ENCODE measurements around the gene ERG. TPM values are rescaled to one million over a fixed set of nuclear protein-coding genes. Genes with fewer than 3 reads are reported as not detected.

The ERG gene
- total and polyA plus RNA-seq, 2 experiments from 2014 or later = 0.14 to 0.44 TPM

GRCh38 chr21:38388647-38389353 is 109.5 kb downstream of the ERG start:
- no peak overlapping the region for H3K4me3 Mint-ChIP-seq
- Histone ChIP-seq H3K27me3 (ENCODE audit: insufficient read depth) (no peaks in the 10 kb centered on the region), H3K36me3 (ENCODE audit: insufficient read depth) (no peaks in the 10 kb centered on the region), H3K79me2 (replicated peaks; ENCODE audit: insufficient read depth) (no peaks in the 10 kb centered on the region), H3F3A (replicated peaks; ENCODE audit: low read depth) (no peaks in the 10 kb centered on the region), H3K4me1 (ENCODE audit: insufficient read depth) (peaks cover 9% of the 10 kb centered on the region), H2AFZ (no peak overlapping the region), H3K4me2 (no peak overlapping the region), H3K27ac (ENCODE audit: low read depth) (no peak overlapping the region), H4K20me1 (replicated peaks; ENCODE audit: insufficient read depth) (no peaks in the 10 kb centered on the region), H3K9me2 (ENCODE audit: insufficient read depth) (0 out of 2 replicates have a peak, but pooled peaks cover 4% of the 10 kb centered on the region), H3K4me3 (no peak overlapping the region)
- DNase-seq (ENCODE audit: low spot score) (no peak), ATAC-seq (no peak)
- H3K9me3 Mint-ChIP-seq = no peaks in the 10 kb centered on the region
- no peak overlapping the region for H3K27ac Mint-ChIP-seq
- peaks cover 2% of the 10 kb centered on the region; the same call in 1 of the 3 replicates for H3K36me3 Mint-ChIP-seq (ENCODE audit: low read depth)
- TF ChIP-seq CTCF (conservative IDR thresholded peaks at IDR 0.05; ENCODE audit: low read depth in 2 of 2) (no peak), EZH2 (IDR thresholded peaks at IDR 0.05; ENCODE audit: low read depth, unreplicated experiment) (no peak), EZH2phosphoT487 (IDR thresholded peaks at IDR 0.05; ENCODE audit: unreplicated experiment) (no peak), ETS1 (IDR thresholded peaks at IDR 0.05) (no peak), ZNF331 (CRISPR knock-in tag; IDR thresholded peaks at IDR 0.05; ENCODE audit: low read depth) (no peak), CREB1 (CRISPR knock-in tag; IDR thresholded peaks at IDR 0.05; ENCODE audit: low read depth) (no peak), ZNF114 (CRISPR knock-in tag; IDR thresholded peaks at IDR 0.05) (no peak), POLR2AphosphoS5 (IDR thresholded peaks at IDR 0.05; ENCODE audit: low read depth) (no peak), JUNB (IDR thresholded peaks at IDR 0.05; ENCODE audit: unreplicated experiment) (no peak), NANOG (IDR thresholded peaks at IDR 0.05; ENCODE audit: borderline replicate concordance) (no peak), STAT1 (IDR thresholded peaks at IDR 0.05; ENCODE audit: unreplicated experiment) (no peak)
- TF ChIP-seq, protein P1, sequence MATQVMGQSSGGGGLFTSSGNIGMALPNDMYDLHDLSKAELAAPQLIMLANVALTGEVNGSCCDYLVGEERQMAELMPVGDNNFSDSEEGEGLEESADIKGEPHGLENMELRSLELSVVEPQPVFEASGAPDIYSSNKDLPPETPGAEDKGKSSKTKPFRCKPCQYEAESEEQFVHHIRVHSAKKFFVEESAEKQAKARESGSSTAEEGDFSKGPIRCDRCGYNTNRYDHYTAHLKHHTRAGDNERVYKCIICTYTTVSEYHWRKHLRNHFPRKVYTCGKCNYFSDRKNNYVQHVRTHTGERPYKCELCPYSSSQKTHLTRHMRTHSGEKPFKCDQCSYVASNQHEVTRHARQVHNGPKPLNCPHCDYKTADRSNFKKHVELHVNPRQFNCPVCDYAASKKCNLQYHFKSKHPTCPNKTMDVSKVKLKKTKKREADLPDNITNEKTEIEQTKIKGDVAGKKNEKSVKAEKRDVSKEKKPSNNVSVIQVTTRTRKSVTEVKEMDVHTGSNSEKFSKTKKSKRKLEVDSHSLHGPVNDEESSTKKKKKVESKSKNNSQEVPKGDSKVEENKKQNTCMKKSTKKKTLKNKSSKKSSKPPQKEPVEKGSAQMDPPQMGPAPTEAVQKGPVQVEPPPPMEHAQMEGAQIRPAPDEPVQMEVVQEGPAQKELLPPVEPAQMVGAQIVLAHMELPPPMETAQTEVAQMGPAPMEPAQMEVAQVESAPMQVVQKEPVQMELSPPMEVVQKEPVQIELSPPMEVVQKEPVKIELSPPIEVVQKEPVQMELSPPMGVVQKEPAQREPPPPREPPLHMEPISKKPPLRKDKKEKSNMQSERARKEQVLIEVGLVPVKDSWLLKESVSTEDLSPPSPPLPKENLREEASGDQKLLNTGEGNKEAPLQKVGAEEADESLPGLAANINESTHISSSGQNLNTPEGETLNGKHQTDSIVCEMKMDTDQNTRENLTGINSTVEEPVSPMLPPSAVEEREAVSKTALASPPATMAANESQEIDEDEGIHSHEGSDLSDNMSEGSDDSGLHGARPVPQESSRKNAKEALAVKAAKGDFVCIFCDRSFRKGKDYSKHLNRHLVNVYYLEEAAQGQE (IDR thresholded peaks at IDR 0.05; ENCODE audit: unreplicated experiment) = no peak
- TF ChIP-seq, protein P2, sequence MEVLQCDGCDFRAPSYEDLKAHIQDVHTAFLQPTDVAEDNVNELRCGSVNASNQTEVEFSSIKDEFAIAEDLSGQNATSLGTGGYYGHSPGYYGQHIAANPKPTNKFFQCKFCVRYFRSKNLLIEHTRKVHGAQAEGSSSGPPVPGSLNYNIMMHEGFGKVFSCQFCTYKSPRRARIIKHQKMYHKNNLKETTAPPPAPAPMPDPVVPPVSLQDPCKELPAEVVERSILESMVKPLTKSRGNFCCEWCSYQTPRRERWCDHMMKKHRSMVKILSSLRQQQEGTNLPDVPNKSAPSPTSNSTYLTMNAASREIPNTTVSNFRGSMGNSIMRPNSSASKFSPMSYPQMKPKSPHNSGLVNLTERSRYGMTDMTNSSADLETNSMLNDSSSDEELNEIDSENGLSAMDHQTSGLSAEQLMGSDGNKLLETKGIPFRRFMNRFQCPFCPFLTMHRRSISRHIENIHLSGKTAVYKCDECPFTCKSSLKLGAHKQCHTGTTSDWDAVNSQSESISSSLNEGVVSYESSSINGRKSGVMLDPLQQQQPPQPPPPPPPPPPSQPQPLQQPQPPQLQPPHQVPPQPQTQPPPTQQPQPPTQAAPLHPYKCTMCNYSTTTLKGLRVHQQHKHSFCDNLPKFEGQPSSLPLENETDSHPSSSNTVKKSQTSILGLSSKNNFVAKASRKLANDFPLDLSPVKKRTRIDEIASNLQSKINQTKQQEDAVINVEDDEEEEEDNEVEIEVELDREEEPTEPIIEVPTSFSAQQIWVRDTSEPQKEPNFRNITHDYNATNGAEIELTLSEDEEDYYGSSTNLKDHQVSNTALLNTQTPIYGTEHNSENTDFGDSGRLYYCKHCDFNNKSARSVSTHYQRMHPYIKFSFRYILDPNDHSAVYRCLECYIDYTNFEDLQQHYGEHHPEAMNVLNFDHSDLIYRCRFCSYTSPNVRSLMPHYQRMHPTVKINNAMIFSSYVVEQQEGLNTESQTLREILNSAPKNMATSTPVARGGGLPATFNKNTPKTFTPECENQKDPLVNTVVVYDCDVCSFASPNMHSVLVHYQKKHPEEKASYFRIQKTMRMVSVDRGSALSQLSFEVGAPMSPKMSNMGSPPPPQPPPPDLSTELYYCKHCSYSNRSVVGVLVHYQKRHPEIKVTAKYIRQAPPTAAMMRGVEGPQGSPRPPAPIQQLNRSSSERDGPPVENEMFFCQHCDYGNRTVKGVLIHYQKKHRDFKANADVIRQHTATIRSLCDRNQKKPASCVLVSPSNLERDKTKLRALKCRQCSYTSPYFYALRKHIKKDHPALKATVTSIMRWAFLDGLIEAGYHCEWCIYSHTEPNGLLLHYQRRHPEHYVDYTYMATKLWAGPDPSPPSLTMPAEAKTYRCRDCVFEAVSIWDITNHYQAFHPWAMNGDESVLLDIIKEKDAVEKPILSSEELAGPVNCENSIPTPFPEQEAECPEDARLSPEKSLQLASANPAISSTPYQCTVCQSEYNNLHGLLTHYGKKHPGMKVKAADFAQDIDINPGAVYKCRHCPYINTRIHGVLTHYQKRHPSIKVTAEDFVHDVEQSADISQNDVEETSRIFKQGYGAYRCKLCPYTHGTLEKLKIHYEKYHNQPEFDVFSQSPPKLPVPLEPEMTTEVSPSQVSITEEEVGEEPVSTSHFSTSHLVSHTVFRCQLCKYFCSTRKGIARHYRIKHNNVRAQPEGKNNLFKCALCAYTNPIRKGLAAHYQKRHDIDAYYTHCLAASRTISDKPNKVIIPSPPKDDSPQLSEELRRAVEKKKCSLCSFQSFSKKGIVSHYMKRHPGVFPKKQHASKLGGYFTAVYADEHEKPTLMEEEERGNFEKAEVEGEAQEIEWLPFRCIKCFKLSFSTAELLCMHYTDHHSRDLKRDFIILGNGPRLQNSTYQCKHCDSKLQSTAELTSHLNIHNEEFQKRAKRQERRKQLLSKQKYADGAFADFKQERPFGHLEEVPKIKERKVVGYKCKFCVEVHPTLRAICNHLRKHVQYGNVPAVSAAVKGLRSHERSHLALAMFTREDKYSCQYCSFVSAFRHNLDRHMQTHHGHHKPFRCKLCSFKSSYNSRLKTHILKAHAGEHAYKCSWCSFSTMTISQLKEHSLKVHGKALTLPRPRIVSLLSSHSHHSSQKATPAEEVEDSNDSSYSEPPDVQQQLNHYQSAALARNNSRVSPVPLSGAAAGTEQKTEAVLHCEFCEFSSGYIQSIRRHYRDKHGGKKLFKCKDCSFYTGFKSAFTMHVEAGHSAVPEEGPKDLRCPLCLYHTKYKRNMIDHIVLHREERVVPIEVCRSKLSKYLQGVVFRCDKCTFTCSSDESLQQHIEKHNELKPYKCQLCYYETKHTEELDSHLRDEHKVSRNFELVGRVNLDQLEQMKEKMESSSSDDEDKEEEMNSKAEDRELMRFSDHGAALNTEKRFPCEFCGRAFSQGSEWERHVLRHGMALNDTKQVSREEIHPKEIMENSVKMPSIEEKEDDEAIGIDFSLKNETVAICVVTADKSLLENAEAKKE (CRISPR knock-in tag; IDR thresholded peaks at IDR 0.05) = no peak
- H3K4me1 Mint-ChIP-seq = peaks cover 10% of the 10 kb centered on the region; the same call in 2 of the 3 replicates
- H3K27me3 Mint-ChIP-seq (ENCODE audit: insufficient read depth, low read depth, poor library complexity) = no peaks in the 10 kb centered on the region
